ENCODE results near the gene ST3GAL5.
"Not testable (repeated sequence)": the region's sequence is repeated elsewhere in the genome, so short reads cannot be mapped to it uniquely, and the experiment has no call there.

The ST3GAL5 gene

DNA sequence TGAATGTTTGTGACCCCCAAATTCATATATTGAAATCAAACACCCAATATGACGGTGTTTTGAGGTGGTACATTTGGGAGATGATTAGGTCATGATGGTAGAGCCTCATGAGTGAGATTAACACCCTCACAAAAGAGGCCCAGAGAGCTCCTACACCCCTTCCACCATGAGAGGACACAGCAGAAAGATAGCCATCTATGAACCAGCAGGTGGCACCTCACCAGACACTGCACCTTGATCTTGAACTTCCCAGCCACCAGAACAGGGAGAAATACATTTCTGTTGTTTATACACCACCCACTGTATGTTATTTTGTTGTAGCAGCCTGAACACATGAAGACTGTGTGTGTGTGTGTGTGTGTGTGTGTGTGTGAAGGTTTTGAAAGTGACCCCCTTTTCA, 58.1 kb downstream of the ST3GAL5 start:
- no peak for DNase-seq

GRCh38 chr2:85829394-85829793, 59.4 kb downstream of the ST3GAL5 start:
- DNase-seq, result not testable (repeated sequence)

GRCh38 chr2:85828725-85829124, 60.1 kb downstream of the ST3GAL5 start:
- no peak for DNase-seq

- no peak for DNase-seq
Observed at GRCh38 chr2:85827879-85828569, 60.8 kb downstream of the ST3GAL5 start.

DNA sequence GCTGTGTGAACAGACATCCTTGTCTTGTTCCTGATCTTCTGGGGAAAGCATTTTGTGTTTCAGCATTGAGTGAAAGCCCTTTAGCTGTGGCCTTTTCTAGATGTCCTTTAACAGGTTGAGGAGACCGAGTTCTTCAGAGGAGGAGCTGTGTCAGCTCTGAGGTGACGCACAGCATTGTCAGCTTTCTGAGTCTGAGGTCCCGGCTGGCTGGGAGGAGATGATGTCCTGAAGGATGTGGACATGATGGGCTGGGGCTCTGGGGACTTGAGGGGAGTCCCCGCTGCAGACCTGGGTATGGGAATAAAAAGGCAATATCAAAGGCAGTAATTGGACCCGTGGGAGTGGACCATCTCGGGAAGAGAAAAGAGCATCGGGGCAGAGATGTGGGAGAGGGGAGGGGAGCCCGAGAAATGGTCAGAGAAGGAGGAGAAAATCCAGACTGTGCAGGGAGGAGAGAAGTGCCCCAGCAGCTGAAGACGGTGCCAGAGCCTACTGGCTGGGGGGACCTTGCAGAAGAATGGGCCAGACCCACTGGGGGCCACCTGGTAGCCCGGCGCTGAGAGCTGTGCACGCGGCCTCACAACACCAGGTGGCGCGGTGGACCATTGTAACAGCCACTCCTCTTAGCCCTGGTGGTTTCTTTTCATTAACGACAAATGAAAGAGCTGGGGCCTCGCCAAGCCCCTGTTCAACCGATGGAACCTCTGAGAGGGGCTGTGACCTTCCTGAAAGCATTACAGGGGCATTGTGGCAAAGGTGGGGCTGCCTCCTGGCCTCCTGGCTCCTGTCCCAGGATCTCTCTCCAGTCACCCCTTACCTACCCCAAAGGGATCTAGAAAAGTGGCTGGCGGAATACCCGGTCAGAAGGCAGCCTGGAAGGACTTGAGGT, 61.6 kb downstream of the ST3GAL5 start:
- peak; percentile 58 to 62 for DNase-seq

DNA sequence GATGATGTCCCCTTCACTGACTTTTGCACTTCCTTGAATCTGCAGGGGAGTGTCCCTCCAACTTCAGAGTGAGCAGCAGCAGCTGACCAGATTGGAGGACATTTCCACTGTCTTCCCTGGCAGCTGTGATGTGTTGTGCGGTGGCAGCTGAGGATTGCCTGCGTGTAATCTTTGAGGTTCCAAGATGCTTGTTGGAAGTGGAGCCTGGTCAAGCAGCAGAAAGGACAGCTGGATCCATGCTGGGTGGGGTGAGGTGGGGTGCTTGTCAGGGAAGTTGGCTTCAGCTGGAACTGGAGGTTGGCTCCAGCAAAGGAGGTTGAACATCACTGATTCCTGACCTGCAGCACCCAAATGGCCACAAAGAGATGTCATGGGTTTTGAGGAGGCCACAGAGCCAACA, 64.8 kb downstream of the ST3GAL5 start:
- no peak for DNase-seq

DNA sequence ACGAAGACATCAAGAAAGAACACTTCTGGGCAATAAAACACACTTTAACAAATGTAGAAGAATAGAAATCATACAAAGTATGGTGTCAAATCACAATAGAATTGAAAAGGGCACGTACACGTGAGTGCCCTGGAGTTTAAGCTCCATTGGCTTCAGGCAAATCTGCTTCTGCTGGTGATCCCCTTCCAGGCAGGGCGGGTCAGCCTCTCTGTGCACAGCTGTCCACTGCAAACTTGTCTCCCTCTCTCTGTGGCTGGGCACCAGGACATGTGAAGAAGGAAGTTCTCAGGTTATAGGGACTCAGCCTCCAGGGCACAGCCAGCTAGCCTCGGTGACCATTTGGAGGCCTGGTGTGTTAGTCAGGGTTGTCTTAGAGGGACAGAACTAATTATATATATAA, 66.0 kb downstream of the ST3GAL5 start:
- no peak for DNase-seq

DNA sequence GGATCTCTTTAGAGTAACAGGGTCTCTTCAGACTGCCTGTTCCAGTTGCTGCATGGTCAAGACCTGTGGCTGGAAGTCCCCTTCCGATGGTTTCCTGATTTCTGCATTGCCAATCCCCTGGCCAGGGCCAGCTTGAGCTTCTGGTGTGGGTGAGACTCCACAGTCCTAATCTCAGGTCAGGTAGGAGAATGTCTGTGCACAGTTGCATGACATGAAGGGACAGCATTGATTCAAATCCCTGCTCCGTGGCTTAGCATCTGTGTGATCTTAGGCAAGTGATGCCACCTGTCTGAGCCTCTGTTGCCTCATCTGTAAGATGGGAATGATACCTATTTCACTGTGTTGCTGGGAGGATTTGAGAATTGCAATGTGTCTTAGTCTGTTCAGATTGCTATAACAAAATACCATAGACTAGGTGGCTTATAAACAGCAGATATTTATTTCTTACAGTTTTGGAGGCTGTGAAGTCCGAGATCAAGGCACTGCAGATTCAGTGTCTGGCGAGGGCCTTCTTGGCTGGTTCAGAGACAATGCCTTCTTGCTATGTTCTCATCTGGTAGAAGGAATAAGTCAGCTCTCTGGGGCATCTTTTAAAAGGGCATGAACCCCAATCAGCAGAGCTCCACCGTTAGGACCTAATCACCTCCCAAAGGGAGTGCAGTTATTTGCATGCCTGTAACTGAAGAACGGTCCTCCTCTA, 68.8 kb downstream of the ST3GAL5 start:
- no peak for DNase-seq

DNA sequence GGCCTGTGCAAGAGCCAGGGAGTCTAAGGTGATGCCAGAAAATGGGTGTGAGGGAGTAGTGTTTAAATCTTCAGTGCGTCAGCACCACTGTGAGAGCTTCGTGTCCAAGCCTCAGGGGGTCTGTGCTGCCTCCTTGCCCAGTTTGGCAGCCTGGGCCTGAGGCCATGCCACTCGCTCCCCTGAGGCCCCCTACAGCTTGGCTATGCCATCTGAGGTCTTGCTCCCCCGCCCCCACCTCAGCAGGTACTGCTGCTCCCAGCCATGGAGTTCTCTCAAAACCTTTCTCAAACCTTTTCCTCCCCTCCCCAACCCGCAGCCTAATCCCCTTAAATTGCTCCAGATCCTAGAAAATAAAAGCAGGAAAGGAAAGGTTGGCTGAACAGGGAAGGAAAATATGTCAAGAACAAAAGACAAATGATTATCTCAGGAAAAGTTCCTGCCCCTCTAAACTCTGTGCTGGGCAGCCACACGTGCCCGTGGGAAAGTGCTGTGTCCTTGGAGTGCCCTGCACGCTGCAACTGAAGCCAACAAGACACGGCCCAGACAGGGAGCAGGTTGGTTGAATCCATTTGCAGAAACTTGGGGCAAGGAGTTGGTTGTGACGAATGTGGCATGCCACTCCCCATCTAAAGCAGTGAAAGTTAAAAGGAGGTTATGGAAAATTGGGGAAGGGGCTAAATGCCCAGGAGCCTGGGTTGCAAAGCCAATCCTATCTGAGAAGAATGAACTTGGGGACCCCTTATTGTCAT, 73.8 kb downstream of the ST3GAL5 start:
- DNase-seq, result no peak

- DNase-seq, result peak; percentile 68 to 69
Observed at GRCh38 chr2:85813982-85814801, 74.6 kb downstream of the ST3GAL5 start.

DNA sequence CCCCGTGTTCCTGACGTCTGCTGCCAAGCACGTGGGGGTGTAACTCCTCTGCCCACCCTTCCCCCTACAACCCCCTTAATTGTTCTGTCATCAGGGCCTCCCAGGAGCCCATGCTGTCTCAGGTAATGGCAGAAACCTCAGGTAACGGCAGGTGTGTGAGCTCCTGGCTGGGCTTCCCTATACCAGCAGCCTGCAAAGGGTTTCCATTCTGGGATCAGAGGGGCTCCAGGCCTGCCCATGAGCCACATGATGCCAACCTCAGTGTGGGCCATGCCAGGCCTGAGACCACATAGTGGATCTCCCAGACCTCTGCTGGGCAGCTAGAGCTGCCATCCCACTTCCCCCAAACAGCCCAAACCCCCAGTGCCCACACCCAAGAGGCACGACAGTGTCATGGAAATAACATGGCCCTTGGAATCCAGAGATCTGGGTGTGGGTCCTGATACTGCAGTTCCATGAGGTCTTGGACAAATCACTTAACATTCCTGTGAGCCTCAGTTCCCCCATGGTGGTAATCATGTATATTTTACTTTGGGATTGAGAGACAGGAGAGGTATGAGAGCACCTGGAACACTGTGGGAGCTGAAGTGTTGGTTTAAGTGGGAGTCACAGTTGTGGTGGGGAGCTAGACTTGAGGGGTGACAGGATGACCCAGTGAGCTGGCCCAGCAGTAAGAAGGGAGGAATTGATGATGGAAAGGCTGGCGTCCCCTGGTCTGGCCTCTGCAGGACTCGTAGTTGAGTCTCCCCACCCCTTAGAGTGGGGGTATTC, 75.4 kb downstream of the ST3GAL5 start:
- DNase-seq, result no peak

- DNase-seq, result no peak
Observed at GRCh38 chr2:85812094-85812735, 76.6 kb downstream of the ST3GAL5 start.

DNA sequence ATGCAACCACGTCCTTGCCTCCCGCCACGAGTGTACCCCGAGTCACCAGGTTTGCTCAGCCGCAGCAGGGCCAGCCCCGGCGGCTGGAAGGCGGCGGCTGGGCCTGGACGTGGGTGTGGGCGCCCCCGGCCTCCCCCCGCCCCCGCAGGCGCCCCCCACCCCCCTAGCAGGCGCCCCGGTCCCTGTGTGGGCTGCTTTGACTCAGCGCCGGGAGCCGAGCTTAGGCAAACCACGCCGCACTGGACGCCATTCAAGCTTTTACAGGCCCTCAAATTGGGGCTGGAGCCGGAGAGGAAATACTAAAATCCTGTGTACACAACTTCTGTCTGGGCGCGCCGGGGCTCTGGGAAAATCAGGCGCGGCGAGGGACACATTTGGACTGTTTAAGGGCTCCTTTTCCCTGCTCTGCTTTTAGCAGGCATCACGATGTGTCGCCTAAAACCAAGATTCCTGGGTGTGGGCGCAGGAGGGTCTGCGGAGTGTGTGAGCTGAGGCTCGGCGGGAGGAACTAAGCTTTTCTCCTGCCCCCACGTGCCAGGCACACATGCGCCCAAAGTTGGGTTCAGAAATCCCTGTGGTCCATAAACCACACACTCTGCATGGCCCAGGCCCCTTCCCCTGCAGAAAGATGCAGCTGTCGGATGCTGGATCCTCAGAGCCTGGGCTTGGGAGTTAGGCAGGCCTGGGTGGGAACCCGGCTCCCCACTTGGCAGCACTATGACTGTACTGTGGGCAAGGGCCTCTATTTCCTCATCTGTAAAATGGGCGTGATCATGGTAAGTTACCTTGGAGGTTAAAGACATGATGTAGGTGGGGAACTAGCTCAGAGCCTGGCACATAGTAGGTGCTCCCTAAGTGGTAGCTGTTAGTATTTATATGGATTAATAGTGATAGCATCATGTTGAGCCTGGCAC, 77.4 kb downstream of the ST3GAL5 start:
- no peak for DNase-seq

- DNase-seq, result no peak
Observed at GRCh38 chr2:85810371-85811179, 78.2 kb downstream of the ST3GAL5 start.

DNA sequence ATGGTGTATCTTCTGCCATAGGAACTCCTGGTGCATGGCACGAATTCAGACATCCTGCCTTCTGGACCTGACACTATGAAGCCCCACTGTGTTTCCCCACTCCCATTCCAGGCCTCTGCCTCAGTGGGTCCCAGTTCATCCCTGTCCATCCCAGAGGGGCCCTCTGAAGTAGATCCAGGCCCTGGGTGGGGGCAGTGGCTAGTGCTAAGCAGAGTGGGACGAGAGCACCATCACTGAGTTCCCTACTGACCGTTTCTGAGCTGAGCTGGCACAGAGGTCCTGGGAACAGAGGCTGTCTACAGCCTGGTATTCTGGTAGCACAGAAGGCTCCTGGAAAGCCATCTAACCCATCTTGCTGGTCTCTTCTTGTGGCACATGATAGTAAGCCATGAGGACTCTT, 81.0 kb downstream of the ST3GAL5 start:
- DNase-seq, result no peak

- DNase-seq, result peak; percentile 6 to 19
Observed at GRCh38 chr2:85806358-85807118, 82.3 kb downstream of the ST3GAL5 start.

DNA sequence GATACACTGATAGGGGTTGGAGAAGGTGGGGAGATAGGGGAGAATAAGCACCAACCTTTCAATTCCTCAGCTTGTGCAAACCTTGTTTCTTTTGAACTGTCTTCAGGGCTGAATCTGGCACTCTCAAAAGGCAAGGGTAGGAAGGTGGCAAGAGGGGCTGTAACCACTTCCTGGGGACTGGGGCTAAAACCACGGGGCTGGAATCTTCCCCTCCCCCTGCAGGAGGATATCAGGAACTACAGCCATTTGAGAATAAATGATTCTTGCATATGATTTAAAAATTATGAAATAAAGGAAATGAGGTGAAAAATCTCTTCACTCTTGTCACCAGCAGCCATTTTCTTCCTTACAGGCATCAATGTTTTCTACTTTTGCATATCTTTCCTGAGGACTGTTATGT, 84.2 kb downstream of the ST3GAL5 start:
- DNase-seq, result peak; percentile 17 to 48

All from AML-193 (cell line).